Measurements from ENCODE around the gene ERH.
"Not testable (repeated sequence)": the region's sequence is repeated elsewhere in the genome, so short reads cannot be mapped to it uniquely, and the experiment has no call there.

ERH gene

GRCh38 chr14:69395929-69396328 is 2.2 kb downstream of the ERH start:
- no peak for DNase-seq (ENCODE audit: low spot score)

GRCh38 chr14:69392481-69392880 is 5.6 kb downstream of the ERH start:
- DNase-seq (ENCODE audit: low spot score) = no peak

- not testable (repeated sequence) for DNase-seq (ENCODE audit: low spot score)
These were observed 6.7 kb downstream of the ERH start for GRCh38 chr14:69391400-69391799.

GRCh38 chr14:69387311-69387710 is 10.8 kb downstream of the ERH start:
- no peak for DNase-seq (ENCODE audit: low spot score)

GRCh38 chr14:69378274-69378673 is 19.8 kb downstream of the ERH start:
- DNase-seq (ENCODE audit: low spot score) = no peak

GRCh38 chr14:69376439-69376838 is 21.7 kb downstream of the ERH start:
- DNase-seq (ENCODE audit: low spot score) = no peak

GRCh38 chr14:69375722-69376121 is 22.4 kb downstream of the ERH start:
- DNase-seq (ENCODE audit: low spot score) = no peak

- DNase-seq (ENCODE audit: low spot score) = no peak
These were observed 22.9 kb downstream of the ERH start for GRCh38 chr14:69375182-69375581.

- no peak for DNase-seq (ENCODE audit: low spot score)
These were observed 23.9 kb downstream of the ERH start for GRCh38 chr14:69374235-69374634.

- no peak for DNase-seq (ENCODE audit: low spot score)
These were observed 25.0 kb downstream of the ERH start for GRCh38 chr14:69373104-69373503.

- DNase-seq (ENCODE audit: low spot score) = no peak
These were observed 26.0 kb downstream of the ERH start for GRCh38 chr14:69372146-69372545.

- no peak for DNase-seq (ENCODE audit: low spot score)
These were observed 28.0 kb downstream of the ERH start for GRCh38 chr14:69370061-69370460.

- DNase-seq (ENCODE audit: low spot score) = no peak
These were observed 29.7 kb downstream of the ERH start for GRCh38 chr14:69368381-69368780.

GRCh38 chr14:69366761-69367160 is 31.3 kb downstream of the ERH start:
- no peak for DNase-seq (ENCODE audit: low spot score)

- no peak for DNase-seq (ENCODE audit: low spot score)
These were observed 32.0 kb downstream of the ERH start for GRCh38 chr14:69366069-69366468.

- no peak for DNase-seq (ENCODE audit: low spot score)
These were observed 33.7 kb downstream of the ERH start for GRCh38 chr14:69364378-69364777.

- no peak for DNase-seq (ENCODE audit: low spot score)
These were observed 34.1 kb downstream of the ERH start for GRCh38 chr14:69363964-69364363.

- no peak for DNase-seq (ENCODE audit: low spot score)
These were observed 35.0 kb downstream of the ERH start for GRCh38 chr14:69363055-69363454.

GRCh38 chr14:69360438-69361108 is 37.5 kb downstream of the ERH start:
- DNase-seq (ENCODE audit: low spot score) = no peak

GRCh38 chr14:69358966-69359365 is 39.1 kb downstream of the ERH start:
- DNase-seq (ENCODE audit: low spot score) = no peak

GRCh38 chr14:69358233-69358963 is 39.7 kb downstream of the ERH start:
- no peak for DNase-seq (ENCODE audit: low spot score)

- no peak for DNase-seq (ENCODE audit: low spot score)
These were observed 40.4 kb downstream of the ERH start for GRCh38 chr14:69357544-69358200.

- no peak for DNase-seq (ENCODE audit: low spot score)
These were observed 41.1 kb downstream of the ERH start for GRCh38 chr14:69356903-69357543.

All from hematopoietic multipotent progenitor cell treated with erythropoietin and hydrocortisone succinate and interleukin-3 and kit ligand, for 15 days (in vitro differentiated cells).